OCI-LY3 (cell line): Measurements from ENCODE around the gene ARHGEF25.

Source experiments
- H2AFZ ChIP-seq: fragments of 200-600, 300-600 bp; shearing (Covaris generic); 2 replicates; pipeline ENCODE4 v1.6.0; 2014; ENCODE audit warnings: antibody characterized with exemption, low read depth, low read length
- H3K27ac ChIP-seq: fragments of 200-600, 300-600 bp; sonication (generic); 2 replicates; pipeline ENCODE4 v1.5.1; 2014; ENCODE audit warnings: mild to moderate bottlenecking, low read length, moderate library complexity, mixed read lengths
- H3K27me3 ChIP-seq: fragments of 200-600, 300-600 bp; sonication (generic); 2 replicates; pipeline ENCODE4 v1.6.1; 2014; ENCODE audit warnings: low read depth, low read length, mixed read lengths
- H3K36me3 ChIP-seq: fragments of 200-600, 300-600 bp; sonication (generic); replicated peaks from 2 replicates; pipeline ENCODE3; 2014; ENCODE audit warnings: low read depth, low read length, mixed read lengths
- H3K4me1 ChIP-seq: fragments of 300-600, 200-600 bp; sonication (generic); 2 replicates; pipeline ENCODE4 v1.6.1; 2014; ENCODE audit warnings: low read length, mixed read lengths
- H3K4me2 ChIP-seq: fragments of 200-600, 300-600 bp; sonication (generic); 2 replicates; pipeline ENCODE4 v1.6.1; 2014; ENCODE audit warnings: low read length, mixed read lengths
- H3K4me3 ChIP-seq: fragments of 300-600, 200-600 bp; sonication (generic); 2 replicates; pipeline ENCODE4 v1.5.1; 2014; ENCODE audit warnings: antibody characterized with exemption, mild to moderate bottlenecking, low read length, moderate library complexity
- H3K79me2 ChIP-seq: fragments of 300-600, 200-600 bp; shearing (Covaris generic); 2 replicates; pipeline ENCODE4 v1.6.1; 2014; ENCODE audit warnings: mild to moderate bottlenecking, low read length, mixed read lengths
- H3K9ac ChIP-seq: fragments of 300-600, 200-600 bp; shearing (Covaris generic); 2 replicates; pipeline ENCODE4 v1.6.0; 2014; ENCODE audit warnings: mild to moderate bottlenecking, low read length, moderate library complexity
- H3K9me3 ChIP-seq: fragments of 200-600, 300-600 bp; shearing (Covaris generic); 2 replicates; pipeline ENCODE4 v1.6.1; 2014; ENCODE audit warnings: low read length, mixed read lengths; ENCODE audit not compliant: insufficient read depth
- H4K20me1 ChIP-seq: fragments of 200-600, 300-600 bp; sonication (generic); 2 replicates; pipeline ENCODE4 v1.6.1; 2016; ENCODE audit warnings: low read length, mixed read lengths; ENCODE audit not compliant: insufficient read depth
- EZH2phosphoT487 ChIP-seq: fragments of 200-600 bp; shearing (Covaris generic); IDR thresholded peaks from 2 replicates; pipeline ENCODE4 v1.6.1; 2018; ENCODE audit warnings: antibody characterized with exemption, mixed run types, low read depth
- TF ChIP-seq, protein P1 (sequence below): fragments of 200-600, 300-600 bp; sonication (generic); IDR thresholded peaks from 2 replicates; pipeline ENCODE4 v1.5.1; 2014; ENCODE audit warnings: antibody characterized with exemption, low read length, low read depth

Gene ARHGEF25

DNA sequence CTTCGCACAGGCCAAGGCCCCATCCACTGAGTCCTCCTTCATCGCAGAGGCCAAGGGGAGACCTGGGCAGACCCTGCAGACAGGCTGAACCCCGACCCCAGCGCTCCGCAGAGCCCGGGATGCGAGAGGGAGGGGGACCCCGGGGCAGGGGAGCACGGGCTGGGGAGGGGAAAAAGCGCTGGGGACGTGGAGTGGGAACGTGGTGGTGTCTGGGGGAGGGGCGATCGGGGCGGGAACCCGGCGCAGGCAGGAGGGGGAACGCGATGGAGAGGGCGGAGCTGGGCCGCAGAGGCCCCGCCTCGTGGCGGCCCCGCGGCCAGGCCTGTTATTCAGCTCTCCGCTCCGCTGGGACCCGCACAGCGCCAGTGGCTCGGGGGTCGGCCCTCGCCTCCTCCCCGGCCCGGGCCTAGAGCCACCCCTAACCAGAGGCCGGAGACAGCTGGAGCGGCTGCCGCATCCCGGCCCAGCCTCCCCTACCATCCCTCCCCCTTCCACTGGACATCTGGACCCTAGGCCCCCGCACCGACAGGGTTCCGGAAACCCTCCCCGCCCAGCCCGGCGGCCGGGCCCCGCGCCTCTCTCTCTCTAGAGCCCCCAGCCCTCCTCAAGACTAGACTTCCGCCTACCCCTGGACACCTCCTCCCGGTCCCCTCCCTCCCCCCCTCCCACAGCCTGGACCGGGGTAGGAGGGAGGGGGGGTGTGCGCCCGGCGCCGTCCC is at the start of gene ARHGEF25:
Gene ARHGEF25 (plus strand): TSS at position 328 of the 719 bp plus-strand sequence. CDS start 460 bp downstream, outside the sequence.
- peaks cover 28% of the 10 kb centered on the region for H3K4me1 ChIP-seq
- H3K27me3 ChIP-seq, result no peaks in the 10 kb centered on the region
- H3K4me3 ChIP-seq, result peak within 1 kb of the TSS; percentile 95
- no peaks in the 10 kb centered on the region for H4K20me1 ChIP-seq
- no peaks in the 10 kb centered on the region for H3K9me3 ChIP-seq
- TF ChIP-seq EZH2phosphoT487, result no peak
- TF ChIP-seq, protein P1, sequence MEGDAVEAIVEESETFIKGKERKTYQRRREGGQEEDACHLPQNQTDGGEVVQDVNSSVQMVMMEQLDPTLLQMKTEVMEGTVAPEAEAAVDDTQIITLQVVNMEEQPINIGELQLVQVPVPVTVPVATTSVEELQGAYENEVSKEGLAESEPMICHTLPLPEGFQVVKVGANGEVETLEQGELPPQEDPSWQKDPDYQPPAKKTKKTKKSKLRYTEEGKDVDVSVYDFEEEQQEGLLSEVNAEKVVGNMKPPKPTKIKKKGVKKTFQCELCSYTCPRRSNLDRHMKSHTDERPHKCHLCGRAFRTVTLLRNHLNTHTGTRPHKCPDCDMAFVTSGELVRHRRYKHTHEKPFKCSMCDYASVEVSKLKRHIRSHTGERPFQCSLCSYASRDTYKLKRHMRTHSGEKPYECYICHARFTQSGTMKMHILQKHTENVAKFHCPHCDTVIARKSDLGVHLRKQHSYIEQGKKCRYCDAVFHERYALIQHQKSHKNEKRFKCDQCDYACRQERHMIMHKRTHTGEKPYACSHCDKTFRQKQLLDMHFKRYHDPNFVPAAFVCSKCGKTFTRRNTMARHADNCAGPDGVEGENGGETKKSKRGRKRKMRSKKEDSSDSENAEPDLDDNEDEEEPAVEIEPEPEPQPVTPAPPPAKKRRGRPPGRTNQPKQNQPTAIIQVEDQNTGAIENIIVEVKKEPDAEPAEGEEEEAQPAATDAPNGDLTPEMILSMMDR, result no peak
- peak within 1 kb of the TSS; percentile 28; the same call in 1 of the 2 replicates for H3K27ac ChIP-seq
- H3K4me2 ChIP-seq, result peak within 1 kb of the TSS; percentile 88
- H3K9ac ChIP-seq, result peak within 1 kb of the TSS; percentile 87
- peaks cover 4% of the 10 kb centered on the region for H3K36me3 ChIP-seq
- peak within 1 kb of the TSS; percentile 87 for H2AFZ ChIP-seq
- H3K79me2 ChIP-seq, result no peaks in the 10 kb centered on the region

DNA sequence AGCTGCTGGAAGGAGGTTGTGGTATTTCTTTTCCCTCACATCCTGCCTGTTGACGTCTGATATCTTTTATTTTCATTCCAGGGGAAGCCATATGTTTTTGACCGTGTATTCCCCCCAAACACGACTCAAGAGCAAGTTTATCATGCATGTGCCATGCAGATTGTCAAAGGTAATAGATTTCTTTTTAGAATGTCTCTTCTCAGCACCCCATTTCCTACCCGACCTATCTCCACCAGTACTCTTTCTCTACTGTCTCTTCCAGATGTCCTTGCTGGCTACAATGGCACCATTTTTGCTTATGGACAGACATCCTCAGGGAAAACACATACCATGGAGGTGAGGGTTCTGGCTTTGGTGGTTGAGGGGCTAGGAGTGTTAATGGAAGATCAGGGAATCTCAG is 47.9 kb upstream of the ARHGEF25 start:
- no peaks in the 10 kb centered on the region for H3K9me3 ChIP-seq
- no peak overlapping the region for H3K9ac ChIP-seq
- no peak overlapping the region for H2AFZ ChIP-seq
- peaks cover 22% of the 10 kb centered on the region; the same call in 1 of the 2 replicates for H3K27me3 ChIP-seq
- H3K27ac ChIP-seq, result no peak overlapping the region
- H3K4me3 ChIP-seq, result no peak overlapping the region
- TF ChIP-seq, protein P1, result no peak
- no peak for TF ChIP-seq EZH2phosphoT487
- H3K36me3 ChIP-seq, result no peaks in the 10 kb centered on the region
- H3K4me2 ChIP-seq, result no peak overlapping the region
- H4K20me1 ChIP-seq, result no peaks in the 10 kb centered on the region
- no peaks in the 10 kb centered on the region for H3K4me1 ChIP-seq
- H3K79me2 ChIP-seq, result no peaks in the 10 kb centered on the region

DNA sequence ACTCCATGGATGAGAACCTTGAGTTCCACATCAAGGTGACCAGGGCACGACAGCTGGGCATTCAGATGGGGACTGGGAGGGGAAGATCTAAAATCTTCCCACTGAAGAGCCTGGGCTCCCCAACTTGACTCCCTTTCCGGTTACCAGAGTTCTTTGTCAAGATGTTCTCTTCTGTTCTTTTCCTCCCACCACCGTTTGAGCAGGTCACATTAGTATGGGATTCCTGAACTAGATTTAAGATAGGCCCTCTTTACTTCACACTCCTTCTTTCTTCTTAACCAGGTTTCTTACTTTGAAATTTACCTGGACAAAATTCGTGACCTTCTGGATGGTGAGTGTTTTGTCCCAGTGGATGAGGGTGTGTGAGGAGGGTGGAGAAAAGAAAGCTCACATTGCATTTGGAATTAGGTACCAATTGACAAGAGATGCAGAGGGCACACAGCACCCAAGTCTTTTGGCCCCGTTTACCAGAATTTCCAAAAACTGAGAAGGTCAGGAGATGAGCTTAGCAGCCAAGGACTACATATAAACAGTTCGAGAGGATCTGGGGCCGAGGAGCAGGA is 47.0 kb upstream of the ARHGEF25 start:
- H3K4me1 ChIP-seq, result no peaks in the 10 kb centered on the region
- no peak overlapping the region for H3K9ac ChIP-seq
- H3K79me2 ChIP-seq, result no peaks in the 10 kb centered on the region
- no peaks in the 10 kb centered on the region for H3K9me3 ChIP-seq
- no peaks in the 10 kb centered on the region for H3K36me3 ChIP-seq
- H3K4me3 ChIP-seq, result no peak overlapping the region
- no peak overlapping the region for H3K4me2 ChIP-seq
- H2AFZ ChIP-seq, result no peak overlapping the region
- H4K20me1 ChIP-seq, result no peaks in the 10 kb centered on the region
- no peak for TF ChIP-seq EZH2phosphoT487
- TF ChIP-seq, protein P1, result no peak
- H3K27me3 ChIP-seq, result peaks cover 22% of the 10 kb centered on the region; the same call in 1 of the 2 replicates
- H3K27ac ChIP-seq, result no peak overlapping the region

DNA sequence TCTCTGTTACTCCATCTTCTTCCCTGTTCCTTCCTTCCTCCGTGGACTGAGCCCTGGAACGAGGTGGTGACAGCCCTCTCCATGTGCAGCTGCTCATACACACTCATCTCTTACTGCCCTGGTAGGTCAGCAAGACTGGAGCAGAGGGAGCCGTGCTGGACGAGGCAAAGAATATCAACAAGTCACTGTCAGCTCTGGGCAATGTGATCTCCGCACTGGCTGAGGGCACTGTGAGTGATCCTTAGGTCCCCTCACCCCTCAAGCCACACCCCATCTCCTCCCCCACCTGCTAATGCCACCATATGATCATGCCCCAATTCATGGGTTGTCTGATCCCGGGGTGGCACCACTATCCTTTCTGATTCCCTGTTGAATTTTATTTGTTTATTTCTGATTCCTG is 42.4 kb upstream of the ARHGEF25 start:
- Histone ChIP-seq H3K79me2 (no peaks in the 10 kb centered on the region), H3K9ac (no peak overlapping the region), H3K9me3 (no peaks in the 10 kb centered on the region), H2AFZ (no peak overlapping the region), H3K36me3 (no peaks in the 10 kb centered on the region), H3K4me2 (no peak overlapping the region), H3K4me3 (no peak overlapping the region), H3K4me1 (no peaks in the 10 kb centered on the region), H4K20me1 (no peaks in the 10 kb centered on the region), H3K27ac (no peak overlapping the region), H3K27me3 (peaks cover 10% of the 10 kb centered on the region; the same call in 1 of the 2 replicates)
- TF ChIP-seq EZH2phosphoT487, result no peak
- TF ChIP-seq, protein P1, result no peak
